ENCODE measurements around the gene PRKG1. TPM values are rescaled to one million over a fixed set of nuclear protein-coding genes. Genes with fewer than 3 reads are reported as not detected.

Gene PRKG1
- total RNA-seq, 1 experiment from 2014 or later = 10.4 TPM

DNA sequence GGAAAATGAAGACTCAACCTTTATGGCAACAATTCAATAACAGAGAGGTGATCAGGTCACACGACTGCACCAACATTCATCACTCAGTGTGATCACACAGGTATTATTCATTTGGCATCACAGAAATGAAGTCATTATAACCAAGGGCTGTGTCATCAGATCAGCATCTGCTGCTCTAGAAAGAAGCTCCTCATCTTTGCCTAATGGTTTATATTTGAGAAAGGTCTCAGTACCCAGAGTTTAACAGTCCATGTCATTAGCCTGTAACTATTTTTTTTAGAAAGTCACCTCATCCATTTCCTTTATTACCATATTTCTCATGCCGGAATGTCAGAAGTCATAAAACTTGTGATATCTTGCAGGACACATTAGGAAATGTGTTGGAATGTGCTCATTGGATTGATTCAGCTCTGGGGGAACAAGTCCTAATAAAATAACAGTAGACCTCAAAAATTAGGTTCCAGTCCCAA is 45.1 kb upstream of the PRKG1 start:
- H3K4me3 Mint-ChIP-seq = no peak overlapping the region
- no peaks in the 10 kb centered on the region for H4K20me1 ChIP-seq (ENCODE audit: control insufficient read depth, insufficient read depth, insufficient read length)

More for the DNA sequence above, 45.1 kb upstream of the PRKG1 start:
- Histone ChIP-seq H4K8ac (replicated peaks; ENCODE audit: insufficient read length, low read depth, low read length) (no peak overlapping the region), H3K9me3 (ENCODE audit: control insufficient read depth, low read depth, low read length) (no peaks in the 10 kb centered on the region), H3K23ac (ENCODE audit: insufficient read length, low read depth, low read length) (no peak overlapping the region), H2AFZ (ENCODE audit: low read length) (no peak overlapping the region), H2BK15ac (ENCODE audit: low read depth, low read length) (no peak overlapping the region), H2BK5ac (ENCODE audit: insufficient read length, low read length) (no peak overlapping the region), H2BK20ac (ENCODE audit: low read depth, low read length, poor library complexity, severe bottlenecking) (no peak overlapping the region), H3K27me3 (ENCODE audit: insufficient read depth, low read length) (no peaks in the 10 kb centered on the region), H3K79me2 (ENCODE audit: insufficient read depth, low read length) (no peaks in the 10 kb centered on the region; the same call in 1 of the 2 replicates), H3K56ac (ENCODE audit: insufficient read length, low read depth, low read length) (no peak overlapping the region), H2BK12ac (ENCODE audit: insufficient read length, low read depth, low read length) (no peak overlapping the region), H4K91ac (ENCODE audit: insufficient read length, low read depth, low read length) (no peak overlapping the region), H3K4me2 (ENCODE audit: insufficient read depth, insufficient read length, low read length) (no peak overlapping the region), H2AK5ac (ENCODE audit: insufficient read length, low read length) (no peak overlapping the region), H3K27ac (ENCODE audit: insufficient read length, low read depth, low read length) (no peak overlapping the region), H2BK120ac (ENCODE audit: low read depth, low read length, poor library complexity, severe bottlenecking) (no peak overlapping the region), H3K14ac (ENCODE audit: insufficient read depth, low read length) (no peak overlapping the region), H3T11ph (ENCODE audit: low read length) (no peak overlapping the region), H3K9ac (ENCODE audit: extremely low read depth, insufficient read length, low read length) (no peak overlapping the region), H3K79me1 (ENCODE audit: insufficient read depth, low read depth, low read length, poor library complexity, severe bottlenecking) (no peaks in the 10 kb centered on the region), H3K4me1 (ENCODE audit: insufficient read depth, low read length) (peaks cover 7% of the 10 kb centered on the region), H3K18ac (ENCODE audit: insufficient read length, low read depth, low read length) (no peak overlapping the region), H3K4ac (ENCODE audit: low read depth, low read length) (no peak overlapping the region), H4K5ac (ENCODE audit: insufficient read length, low read depth, low read length) (no peak overlapping the region), H3K23me2 (ENCODE audit: insufficient read length, low read depth, low read length, poor library complexity, severe bottlenecking) (no peaks in the 10 kb centered on the region)
- WGBS (ENCODE audit: extremely low coverage, insufficient read length, low lambda C conversion rate) = no CpG with 5 or more reads among the region's 2 CpGs
- H3K9me3 Mint-ChIP-seq = no peaks in the 10 kb centered on the region; a peak in 1 of 5 replicates
- peaks cover 21 to 26% of the 10 kb centered on the region in 2 experiments for H3K4me1 Mint-ChIP-seq
- H3K36me3 Mint-ChIP-seq (ENCODE audit: insufficient read depth in 1 of 3, low read depth in 3 of 3) = no peaks in the 10 kb centered on the region
- TF ChIP-seq, protein P1, sequence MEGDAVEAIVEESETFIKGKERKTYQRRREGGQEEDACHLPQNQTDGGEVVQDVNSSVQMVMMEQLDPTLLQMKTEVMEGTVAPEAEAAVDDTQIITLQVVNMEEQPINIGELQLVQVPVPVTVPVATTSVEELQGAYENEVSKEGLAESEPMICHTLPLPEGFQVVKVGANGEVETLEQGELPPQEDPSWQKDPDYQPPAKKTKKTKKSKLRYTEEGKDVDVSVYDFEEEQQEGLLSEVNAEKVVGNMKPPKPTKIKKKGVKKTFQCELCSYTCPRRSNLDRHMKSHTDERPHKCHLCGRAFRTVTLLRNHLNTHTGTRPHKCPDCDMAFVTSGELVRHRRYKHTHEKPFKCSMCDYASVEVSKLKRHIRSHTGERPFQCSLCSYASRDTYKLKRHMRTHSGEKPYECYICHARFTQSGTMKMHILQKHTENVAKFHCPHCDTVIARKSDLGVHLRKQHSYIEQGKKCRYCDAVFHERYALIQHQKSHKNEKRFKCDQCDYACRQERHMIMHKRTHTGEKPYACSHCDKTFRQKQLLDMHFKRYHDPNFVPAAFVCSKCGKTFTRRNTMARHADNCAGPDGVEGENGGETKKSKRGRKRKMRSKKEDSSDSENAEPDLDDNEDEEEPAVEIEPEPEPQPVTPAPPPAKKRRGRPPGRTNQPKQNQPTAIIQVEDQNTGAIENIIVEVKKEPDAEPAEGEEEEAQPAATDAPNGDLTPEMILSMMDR (conservative IDR thresholded peaks at IDR 0.05) = no peak
- no peak for DNase-seq
- H3K27ac Mint-ChIP-seq = no peak overlapping the region
- no peaks in the 10 kb centered on the region for H3K27me3 Mint-ChIP-seq (ENCODE audit: low read depth)

Data from H9 (cell line).